Pancreas (tissue), 10 donors: Measurements from ENCODE around the gene ITGA8. TPM values are rescaled to one million over a fixed set of nuclear protein-coding genes. Genes with fewer than 3 reads are reported as not detected.
"Not testable (repeated sequence)": the region's sequence is repeated elsewhere in the genome, so short reads cannot be mapped to it uniquely, and the experiment has no call there.

Source experiments
- ATAC-seq, 4 donors: fragments of 200-7000 bp; cut with Tn5 transposase; one replicate each; pipeline versions ENCODE4 v1.8.0 to v1.9.1; 2020; ENCODE audit warnings: mild to moderate bottlenecking in 4 of 4, moderate library complexity in 4 of 4
- DNase-seq, 6 donors: peaks; one replicate each; pipeline ENCODE4 v3.0.0-alpha.2; 2020
- FAIRE-seq: peaks from 2 replicates; lab custom pipeline; 2012; peaks lifted over from hg19 to GRCh38; lab: Jason Lieb, UNC
- H3K27ac ChIP-seq, 4 donors: fragments of 200-600 bp; sonication (generic); 1 replicate in 3 of 4; 2 replicates in 1 of 4; pipeline versions ENCODE4 v1.5.0 to v1.8.0; 2020
- H3K27me3 ChIP-seq, 4 donors: fragments of 200-600 bp; one replicate each; pipeline ENCODE4 v1.8.0; 2021
- H3K36me3 ChIP-seq, 3 donors: fragments of 200-600 bp; sonication (generic) in 1 of 3; one replicate each; pipeline versions ENCODE4 v1.5.0 to v1.8.0; 2020 to 2021
- H3K4me1 ChIP-seq, 3 donors: fragments of 200-600 bp; one replicate each; pipeline ENCODE4 v1.8.0; 2021
- H3K4me3 ChIP-seq, 4 donors: fragments of 200-600 bp; sonication (generic) in 2 of 4; one replicate each; pipeline versions ENCODE4 v1.5.0 to v1.8.0; 2020 to 2021
- H3K9me3 ChIP-seq, 4 donors: fragments of 200-600 bp; one replicate each; pipeline ENCODE4 v1.8.0; 2021
- WGBS, 2 donors: extraction: QIAGEN DNeasy Blood & Tissue Kit; methylation state at CpG; one replicate each; pipeline ENCODE4 v1.1.7; 2013; 5-methylcytosine and 5-hydroxymethylcytosine counted together
- intact Hi-C, 3 donors: fragments of 100-400 bp; cut with DNase I; formaldehyde crosslinking; loops; one replicate each; pipeline versions ENCODE4 v1.11.1 to v1.14.2; 2022
- polyA plus RNA-seq, 2 donors: library from polyadenylated mRNA; stranded (reverse); fragments of 200-250 nt; gene quantifications; one replicate each; pipeline ENCODE4 v1.2.3, GENCODE V29; 2013
- total RNA-seq, 6 donors: library from RNA; stranded (reverse); fragmentation: NEBNext Ultra II Directional in 4 of 6; extraction: Animal tissue kit (Norgen Biotek cat#: 25700) in 4 of 6; gene quantifications; one replicate each; pipeline versions ENCODE4 v1.2.1 to v1.2.4, GENCODE V29; 2021 to 2023
- TF ChIP-seq, protein P1 (sequence below), 4 donors: fragments of 200-600 bp; sonication (generic) in 3 of 4; IDR thresholded peaks; one replicate each; pipeline versions ENCODE4 v1.5.0 to v1.8.0; 2021; ENCODE audit warnings: antibody characterized with exemption in 4 of 4
- donor health status: healthy with polysubstance abuse.
- donor health status: DM: no; HTN: no; CAD: no; lungs with moderate emphysema.
- donor health status: DM: no; HTN: no; CAD: no.
- donor health status: control.
- donor health status: control.
- donor health status: Bipolar disorder and iron deficiency.
- donor health status: DM: yes; HTN: yes; CAD: no.
- donor health status: DM: no; HTN: no; CAD: no.
- donor health status: DM: no; HTN: no; CAD: no.
- donor health status: DM: yes; HTN: yes; CAD: no.

ITGA8 gene
- total and polyA plus RNA-seq, 8 donors = 0.12 to 1.1 (median 0.52) TPM

DNA sequence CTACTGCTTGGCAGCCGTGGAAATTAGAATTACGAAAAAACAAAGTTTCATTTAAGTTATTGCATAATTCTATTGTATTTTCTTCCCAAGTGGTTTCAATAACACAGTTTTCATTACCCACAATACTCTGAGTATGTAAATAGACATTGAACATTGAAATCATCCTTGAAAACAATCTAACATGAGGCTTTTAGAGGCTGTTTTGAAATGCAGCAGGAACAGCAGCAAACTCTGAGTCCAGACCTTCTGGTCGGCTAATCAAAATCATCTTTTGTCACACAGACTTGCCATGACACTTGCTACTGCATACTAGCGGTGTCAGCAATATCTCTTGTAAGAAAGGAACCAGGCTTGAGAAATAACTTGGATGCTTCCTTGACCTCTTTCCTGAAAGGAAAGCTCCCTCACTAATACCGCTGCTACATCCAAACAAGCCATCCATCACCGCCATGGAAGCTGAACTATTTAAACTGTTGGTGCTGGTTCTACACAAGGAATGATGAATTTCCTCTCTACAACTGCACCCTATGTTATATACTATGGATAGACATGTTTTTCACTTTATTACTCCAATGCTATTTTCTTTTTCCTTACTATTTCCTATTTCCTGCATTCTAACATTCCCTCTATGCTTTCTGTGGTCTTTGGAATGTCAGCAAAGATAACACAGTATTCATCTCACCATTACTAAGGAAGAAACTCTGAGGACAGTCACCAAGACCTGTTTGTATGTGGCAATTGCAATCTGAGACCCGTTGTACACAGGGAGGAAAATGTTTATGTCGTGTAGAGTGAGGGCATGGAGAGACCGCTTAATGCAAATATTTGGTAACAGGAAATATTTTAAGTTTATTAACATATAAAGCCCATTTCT lies 130.8 kb downstream of the ITGA8 start:
- H3K27ac ChIP-seq = no peak overlapping the region
- no peak for DNase-seq
- H3K36me3 ChIP-seq = no peaks in the 10 kb centered on the region
- H3K4me1 ChIP-seq = no peaks in the 10 kb centered on the region
- H3K4me3 ChIP-seq = no peak overlapping the region
- FAIRE-seq = no peak
- H3K9me3 ChIP-seq = no peaks in the 10 kb centered on the region
- ATAC-seq = no peak
- H3K27me3 ChIP-seq = no peaks in the 10 kb centered on the region
- TF ChIP-seq, protein P1, sequence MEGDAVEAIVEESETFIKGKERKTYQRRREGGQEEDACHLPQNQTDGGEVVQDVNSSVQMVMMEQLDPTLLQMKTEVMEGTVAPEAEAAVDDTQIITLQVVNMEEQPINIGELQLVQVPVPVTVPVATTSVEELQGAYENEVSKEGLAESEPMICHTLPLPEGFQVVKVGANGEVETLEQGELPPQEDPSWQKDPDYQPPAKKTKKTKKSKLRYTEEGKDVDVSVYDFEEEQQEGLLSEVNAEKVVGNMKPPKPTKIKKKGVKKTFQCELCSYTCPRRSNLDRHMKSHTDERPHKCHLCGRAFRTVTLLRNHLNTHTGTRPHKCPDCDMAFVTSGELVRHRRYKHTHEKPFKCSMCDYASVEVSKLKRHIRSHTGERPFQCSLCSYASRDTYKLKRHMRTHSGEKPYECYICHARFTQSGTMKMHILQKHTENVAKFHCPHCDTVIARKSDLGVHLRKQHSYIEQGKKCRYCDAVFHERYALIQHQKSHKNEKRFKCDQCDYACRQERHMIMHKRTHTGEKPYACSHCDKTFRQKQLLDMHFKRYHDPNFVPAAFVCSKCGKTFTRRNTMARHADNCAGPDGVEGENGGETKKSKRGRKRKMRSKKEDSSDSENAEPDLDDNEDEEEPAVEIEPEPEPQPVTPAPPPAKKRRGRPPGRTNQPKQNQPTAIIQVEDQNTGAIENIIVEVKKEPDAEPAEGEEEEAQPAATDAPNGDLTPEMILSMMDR (IDR thresholded peaks at IDR 0.05) = no peak
- intact Hi-C loops = no loop called here
- 46 to 59% methylated on average over 9 of the region's 9 CpGs for WGBS, 2 donors

DNA sequence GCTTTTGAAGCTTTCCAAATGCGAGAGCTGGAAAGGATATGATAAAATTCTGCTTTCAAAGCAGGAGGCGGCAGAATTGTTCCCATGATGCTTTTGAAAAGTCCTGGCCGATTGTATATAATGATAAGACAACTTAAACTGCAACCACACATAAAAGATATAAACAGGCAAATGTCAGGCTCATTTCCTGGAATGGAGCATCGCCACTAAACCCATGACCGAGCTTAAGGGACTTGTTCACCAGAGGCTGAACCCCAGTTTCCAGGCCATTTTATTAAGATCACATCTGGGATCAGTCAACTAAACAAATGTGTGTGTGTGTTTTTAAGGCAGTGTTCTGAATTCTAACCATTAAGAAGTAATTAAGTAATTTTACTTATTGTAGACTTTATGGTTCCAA lies 131.6 kb downstream of the ITGA8 start:
- DNase-seq = no peak
- WGBS, 2 donors = 62 to 69% methylated on average over 5 of the region's 5 CpGs
- Histone ChIP-seq H3K27ac (no peak overlapping the region), H3K9me3 (no peaks in the 10 kb centered on the region), H3K36me3 (no peaks in the 10 kb centered on the region), H3K4me1 (no peaks in the 10 kb centered on the region), H3K4me3 (no peak overlapping the region), H3K27me3 (no peaks in the 10 kb centered on the region)
- FAIRE-seq = no peak
- intact Hi-C loops = no loop called here
- no peak for ATAC-seq
- TF ChIP-seq, protein P1 (IDR thresholded peaks at IDR 0.05) = no peak

DNA sequence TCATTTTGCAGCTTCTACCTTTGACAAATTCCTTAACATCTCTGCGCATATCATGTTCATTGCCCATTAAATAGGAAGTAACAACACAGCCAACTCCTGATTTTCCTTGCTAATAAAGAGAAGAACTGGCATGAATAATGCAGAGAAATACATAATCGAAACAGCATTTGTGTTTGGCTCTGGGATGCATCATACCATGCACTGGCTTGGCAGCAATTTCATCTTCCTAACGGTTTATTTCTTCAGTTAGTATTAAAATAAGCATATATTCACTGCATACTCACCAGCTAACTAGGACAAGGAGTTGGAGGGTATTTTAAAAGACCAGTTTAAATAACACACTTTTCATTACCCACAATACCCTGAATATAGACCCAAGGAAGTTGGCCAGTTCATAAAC lies 132.5 kb downstream of the ITGA8 start:
- Histone ChIP-seq H3K4me1 (no peaks in the 10 kb centered on the region), H3K4me3 (no peak overlapping the region), H3K36me3 (no peaks in the 10 kb centered on the region), H3K27ac (no peak overlapping the region), H3K27me3 (no peaks in the 10 kb centered on the region), H3K9me3 (no peaks in the 10 kb centered on the region)
- DNase-seq (no peak), ATAC-seq (no peak), FAIRE-seq (no peak)
- TF ChIP-seq, protein P1 (IDR thresholded peaks at IDR 0.05) = no peak
- 59 to 73% methylated on average over 3 of the region's 3 CpGs for WGBS, 2 donors
- intact Hi-C loops = no loop called here

DNA sequence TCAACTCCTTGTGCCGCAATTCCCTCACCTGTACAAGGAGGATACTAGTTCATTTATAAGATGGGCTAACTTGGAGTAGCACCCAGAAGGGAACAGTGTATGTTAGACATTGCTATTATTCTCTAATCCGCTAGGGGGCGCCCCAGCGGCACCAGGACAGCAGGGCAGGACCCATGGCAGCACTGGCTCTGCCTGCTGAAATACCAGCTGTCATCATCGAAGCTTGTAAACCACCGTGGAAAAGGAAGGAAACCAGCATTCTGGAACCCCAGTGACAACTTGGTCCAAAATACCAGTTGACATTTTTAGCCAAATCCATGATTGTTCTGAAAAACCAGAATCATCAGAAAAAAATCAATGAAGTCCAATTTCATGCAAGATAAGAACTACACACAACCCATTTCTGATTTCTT lies 134.4 kb downstream of the ITGA8 start:
- Histone ChIP-seq H3K27me3 (peaks cover 0 to 3% (median 0%) of the 10 kb centered on the region in 4 donors), H3K9me3 (no peaks in the 10 kb centered on the region), H3K27ac (no peak overlapping the region), H3K4me1 (no peaks in the 10 kb centered on the region), H3K36me3 (no peaks in the 10 kb centered on the region), H3K4me3 (no peak overlapping the region)
- intact Hi-C loops = no loop called here
- WGBS, 2 donors = 3 to 8% methylated on average over 6 of the region's 6 CpGs
- TF ChIP-seq, protein P1 (IDR thresholded peaks at IDR 0.05) = peak; percentile 46 to 56 (median 54)
- DNase-seq (peak; percentile 4 to 72 (median 42)), ATAC-seq (peak; percentile 72 to 87 (median 74)), FAIRE-seq (no peak)

DNA sequence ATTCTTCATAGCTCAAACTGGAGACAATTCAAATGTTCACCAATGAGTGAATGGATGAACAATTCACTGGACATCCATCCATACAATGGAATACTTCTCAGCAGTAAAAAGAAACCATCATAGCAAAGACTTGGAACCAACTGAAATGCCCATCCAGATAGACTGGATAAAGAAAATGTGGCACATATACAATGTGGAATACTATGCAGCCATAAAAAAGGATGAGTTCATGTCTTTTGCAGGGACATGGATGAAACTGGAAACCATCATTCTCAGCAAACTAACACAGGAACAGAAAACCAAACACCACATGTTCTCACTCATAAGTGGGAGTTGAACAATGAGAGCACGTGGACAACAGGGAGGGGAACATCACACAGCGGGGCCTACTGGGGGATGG lies 136.8 kb downstream of the ITGA8 start:
- intact Hi-C loops, H3K27me3 ChIP-seq, H3K4me3 ChIP-seq, DNase-seq, H3K4me1 ChIP-seq, H3K36me3 ChIP-seq, ATAC-seq, H3K9me3 ChIP-seq, FAIRE-seq, H3K27ac ChIP-seq: not testable (repeated sequence)
- 93 to 98% methylated on average over 2 of the region's 2 CpGs for WGBS, 2 donors
